CD4-positive, alpha-beta memory T cell (primary cell): Measurements from ENCODE around the gene DTWD2. TPM values are rescaled to one million over a fixed set of nuclear protein-coding genes. Genes with fewer than 3 reads are reported as not detected.

Experiments
- CTCF ChIA-PET: fragments of 350-600 bp; sonication (Branson Sonifier 250); formaldehyde crosslinking; loops from one replicate; lab custom pipeline; 2021; ENCODE audit warnings: inconsistent platforms; ENCODE audit not compliant: partially characterized antibody; lab: Charles Lee
- POLR2A ChIA-PET: fragments of 350-600 bp; sonication (Branson Sonifier 250); formaldehyde crosslinking; loops from one replicate; lab custom pipeline; 2021; ENCODE audit not compliant: partially characterized antibody; lab: Charles Lee
- DNase-seq, 5 donors: peaks; one replicate each; pipeline versions ENCODE4 v3.0.0 to v3.0.0-alpha.2; 2020 to 2022; ENCODE audit warnings: mixed read lengths in 1 of 5
- H3K27ac ChIP-seq: one replicate; pipeline ENCODE4 v1.7.0; 2013; ENCODE audit warnings: low read depth, low read length
- H3K27me3 ChIP-seq: 2 replicates; pipeline ENCODE4 v1.7.0; 2013; ENCODE audit warnings: mild to moderate bottlenecking, low read length, moderate library complexity; ENCODE audit not compliant: insufficient read depth
- H3K36me3 ChIP-seq: 2 replicates; pipeline ENCODE4 v1.7.0; 2013; ENCODE audit warnings: mild to moderate bottlenecking, low read length, moderate library complexity; ENCODE audit not compliant: insufficient read depth
- H3K4me1 ChIP-seq: 2 replicates; pipeline ENCODE4 v1.7.0; 2013; ENCODE audit warnings: mild to moderate bottlenecking, low read length, moderate library complexity; ENCODE audit not compliant: insufficient read depth
- H3K4me3 ChIP-seq, 2 donors: one replicate each; pipeline ENCODE4 v1.7.0; 2013; ENCODE audit warnings: low read length in 2 of 2, mild to moderate bottlenecking in 1 of 2
- H3K9me3 ChIP-seq, 2 donors: one replicate each; pipeline ENCODE4 v1.7.0; 2013; ENCODE audit warnings: low read length in 2 of 2, control low read depth in 1 of 2; ENCODE audit not compliant: control insufficient read depth in 1 of 2
- H3K27ac Mint-ChIP-seq, 7 donors: one replicate each; pipeline ENCODE4 v1.8.0; 2020 to 2021; ENCODE audit warnings: mixed read lengths in 7 of 7, mild to moderate bottlenecking in 6 of 7, inconsistent platforms in 3 of 7, moderate library complexity in 3 of 7
- H3K27me3 Mint-ChIP-seq, 2 donors: one replicate each; pipeline ENCODE4 v1.8.0; 2020 to 2021; ENCODE audit warnings: mixed read lengths in 2 of 2
- H3K36me3 Mint-ChIP-seq, 2 donors: one replicate each; pipeline ENCODE4 v1.8.0; 2020 to 2021; ENCODE audit warnings: mixed read lengths in 2 of 2, inconsistent platforms in 1 of 2, mild to moderate bottlenecking in 1 of 2
- H3K4me1 Mint-ChIP-seq, 4 donors: one replicate each; pipeline ENCODE4 v1.8.0; 2020 to 2021; ENCODE audit warnings: mixed read lengths in 4 of 4, mild to moderate bottlenecking in 1 of 4
- H3K4me3 Mint-ChIP-seq, 8 donors: one replicate each; pipeline ENCODE4 v1.8.0; 2020 to 2021; ENCODE audit warnings: mixed read lengths in 8 of 8, mild to moderate bottlenecking in 7 of 8, moderate library complexity in 6 of 8, inconsistent platforms in 3 of 8
- H3K9me3 Mint-ChIP-seq, 8 donors: one replicate each; pipeline ENCODE4 v1.8.0; 2020 to 2021; ENCODE audit warnings: mixed read lengths in 8 of 8, mild to moderate bottlenecking in 5 of 8, inconsistent platforms in 3 of 8, moderate library complexity in 1 of 8
- intact Hi-C: fragments of 100-400 bp; cut with micrococcal nuclease; formaldehyde crosslinking; loops from one replicate; pipeline ENCODE4 v1.15.1; 2023
- polyA plus RNA-seq, 2 donors: library from polyadenylated mRNA; unstranded; fragments of 300-500 nt; fragmentation: Illumina TruSeq; gene quantifications; one replicate each; pipeline ENCODE4 v1.2.3, GENCODE V29; 2021
- total RNA-seq, 2 experiments: library from RNA; stranded (reverse); gene quantifications; one replicate each; pipeline ENCODE4 v1.2.3, GENCODE V29; 2021

Gene DTWD2
- total and polyA plus RNA-seq, 4 experiments from 2014 or later: 2.0 to 3.5 (median 3.3) TPM

DNA sequence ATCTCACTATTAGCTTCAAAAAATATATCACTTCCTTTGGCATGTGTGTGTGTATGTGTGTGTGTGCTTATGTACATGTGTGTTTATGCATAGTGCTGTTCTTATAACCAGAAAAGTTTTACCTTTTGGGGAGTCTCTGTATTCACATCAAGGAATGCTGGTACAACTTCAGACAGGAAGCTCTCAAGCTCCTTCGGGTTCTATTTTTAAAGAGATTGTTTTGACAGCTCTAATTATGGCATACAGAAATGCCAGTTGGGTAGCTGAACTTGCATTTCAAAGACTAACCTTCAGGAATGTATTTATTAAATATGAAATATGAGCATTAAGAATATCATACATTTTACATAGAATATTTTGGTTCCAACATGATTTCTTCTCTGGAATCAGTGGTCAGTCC lies 163.1 kb downstream of the DTWD2 start:
- Mint-ChIP-seq H3K9me3 (peaks cover 0 to 3% (median 0%) of the 10 kb centered on the region in 8 donors), H3K36me3 (no peaks in the 10 kb centered on the region), H3K4me1 (peaks cover 0 to 2% (median 0%) of the 10 kb centered on the region in 4 donors), H3K27me3 (no peaks in the 10 kb centered on the region), H3K27ac (no peak overlapping the region), H3K4me3 (no peak overlapping the region)
- H3K27ac ChIP-seq: no peak overlapping the region
- no peaks in the 10 kb centered on the region for H3K27me3 ChIP-seq
- no peaks in the 10 kb centered on the region for H3K4me1 ChIP-seq
- no peak overlapping the region for H3K4me3 ChIP-seq
- POLR2A ChIA-PET: no interaction called here
- H3K36me3 ChIP-seq: no peaks in the 10 kb centered on the region
- no peak for DNase-seq
- intact Hi-C loops: no loop called here
- no peaks in the 10 kb centered on the region for H3K9me3 ChIP-seq
- CTCF ChIA-PET: no interaction called here

GRCh38 chr5:118818604-118819003 lies 169.7 kb downstream of the DTWD2 start:
- no peaks in the 10 kb centered on the region for H3K36me3 ChIP-seq
- H3K36me3 Mint-ChIP-seq: peaks cover 3 to 7% of the 10 kb centered on the region in 2 donors
- H3K27me3 Mint-ChIP-seq: no peaks in the 10 kb centered on the region
- H3K4me1 Mint-ChIP-seq: no peaks in the 10 kb centered on the region
- no peak for DNase-seq
- intact Hi-C loops: no loop called here
- H3K4me3 ChIP-seq: no peak overlapping the region
- no peak overlapping the region for H3K27ac ChIP-seq
- no peaks in the 10 kb centered on the region for H3K4me1 ChIP-seq
- peaks cover 0 to 5% (median 0%) of the 10 kb centered on the region in 8 donors for H3K9me3 Mint-ChIP-seq
- ChIA-PET POLR2A (no interaction called here), CTCF (no interaction called here)
- no peak overlapping the region for H3K4me3 Mint-ChIP-seq
- no peaks in the 10 kb centered on the region for H3K27me3 ChIP-seq
- no peaks in the 10 kb centered on the region for H3K9me3 ChIP-seq
- no peak overlapping the region for H3K27ac Mint-ChIP-seq

GRCh38 chr5:118808441-118808840 lies 179.9 kb downstream of the DTWD2 start:
- H3K4me1 ChIP-seq: no peaks in the 10 kb centered on the region
- H3K4me1 Mint-ChIP-seq: no peaks in the 10 kb centered on the region
- DNase-seq: no peak
- H3K27me3 Mint-ChIP-seq: no peaks in the 10 kb centered on the region
- H3K4me3 Mint-ChIP-seq: no peak overlapping the region
- no peaks in the 10 kb centered on the region for H3K9me3 ChIP-seq
- H3K36me3 Mint-ChIP-seq: peaks cover 4 to 23% of the 10 kb centered on the region in 2 donors
- ChIA-PET POLR2A (no interaction called here), CTCF (no interaction called here)
- H3K4me3 ChIP-seq: no peak overlapping the region
- H3K27ac ChIP-seq: no peak overlapping the region
- H3K27me3 ChIP-seq: no peaks in the 10 kb centered on the region
- intact Hi-C loops: no loop called here
- peaks cover 0 to 35% (median 23%) of the 10 kb centered on the region in 8 donors for H3K9me3 Mint-ChIP-seq
- H3K36me3 ChIP-seq: no peaks in the 10 kb centered on the region
- H3K27ac Mint-ChIP-seq: no peak overlapping the region

DNA sequence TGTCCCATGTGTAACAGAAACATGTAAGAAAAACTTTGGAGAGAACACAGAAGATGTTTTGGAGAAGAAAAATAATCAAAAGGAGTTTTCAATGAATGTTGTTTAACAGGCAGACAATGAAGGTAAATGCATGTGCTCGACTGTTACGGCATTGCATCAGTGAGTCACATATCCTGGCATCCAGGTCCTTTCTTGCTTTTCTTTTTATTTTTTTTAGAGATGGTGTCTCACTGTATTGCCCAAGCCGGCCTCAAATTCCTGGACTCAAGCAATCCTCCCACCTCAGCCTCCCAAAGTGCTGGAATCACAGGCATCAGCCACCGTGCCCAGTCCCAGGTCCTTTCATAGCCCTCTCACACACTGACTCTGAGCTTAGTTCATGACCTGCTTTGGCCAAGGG lies 181.8 kb downstream of the DTWD2 start:
- H3K27ac Mint-ChIP-seq: no peak overlapping the region
- POLR2A ChIA-PET: no interaction called here

DNA sequence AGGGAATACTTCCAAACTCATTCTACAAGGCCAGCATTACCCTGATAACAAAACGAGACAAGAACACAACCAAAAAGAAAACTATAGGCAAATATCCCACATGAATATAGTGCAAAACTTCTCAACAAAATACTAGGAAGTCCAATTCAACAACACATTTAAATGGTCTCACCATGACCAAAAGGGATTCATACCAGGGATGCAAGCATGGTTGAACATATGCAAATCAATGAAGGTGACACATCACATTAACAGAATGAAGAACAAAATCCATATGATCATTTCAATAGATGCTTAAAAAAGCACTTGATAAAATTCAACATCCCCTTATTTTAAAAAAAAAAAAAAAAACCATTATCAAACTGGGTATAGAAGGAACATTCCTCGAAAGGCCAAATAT lies 186.0 kb downstream of the DTWD2 start:
- Mint-ChIP-seq H3K36me3 (no peaks in the 10 kb centered on the region), H3K4me1 (no peaks in the 10 kb centered on the region), H3K27me3 (no peaks in the 10 kb centered on the region), H3K27ac (no peak overlapping the region), H3K9me3 (peaks cover 0 to 8% (median 0%) of the 10 kb centered on the region in 8 donors), H3K4me3 (no peak overlapping the region)
- CTCF ChIA-PET: interaction anchor here (1.0 kb wide), 1 partner anchor 9 kb away, joined by 3 read pairs; no protein-coding TSS in a partner anchor
- H3K4me1 ChIP-seq: no peaks in the 10 kb centered on the region
- no peaks in the 10 kb centered on the region for H3K9me3 ChIP-seq
- intact Hi-C loops: no loop called here
- DNase-seq: no peak
- H3K4me3 ChIP-seq: no peak overlapping the region
- no peaks in the 10 kb centered on the region for H3K36me3 ChIP-seq
- H3K27ac ChIP-seq: no peak overlapping the region
- no peaks in the 10 kb centered on the region for H3K27me3 ChIP-seq
- POLR2A ChIA-PET: no interaction called here

More for the DNA sequence above, 181.8 kb downstream of the DTWD2 start:
- Mint-ChIP-seq H3K4me1 (no peaks in the 10 kb centered on the region), H3K9me3 (peaks cover 0 to 22% (median 18%) of the 10 kb centered on the region in 8 donors), H3K36me3 (peaks cover 4 to 12% of the 10 kb centered on the region in 2 donors), H3K27me3 (no peaks in the 10 kb centered on the region), H3K4me3 (no peak overlapping the region)
- intact Hi-C loops: no loop called here
- H3K36me3 ChIP-seq: no peaks in the 10 kb centered on the region
- no peak for DNase-seq
- H3K27me3 ChIP-seq: no peaks in the 10 kb centered on the region
- no peak overlapping the region for H3K27ac ChIP-seq
- no peak overlapping the region for H3K4me3 ChIP-seq
- CTCF ChIA-PET: no interaction called here
- no peaks in the 10 kb centered on the region for H3K4me1 ChIP-seq
- no peaks in the 10 kb centered on the region for H3K9me3 ChIP-seq

DNA sequence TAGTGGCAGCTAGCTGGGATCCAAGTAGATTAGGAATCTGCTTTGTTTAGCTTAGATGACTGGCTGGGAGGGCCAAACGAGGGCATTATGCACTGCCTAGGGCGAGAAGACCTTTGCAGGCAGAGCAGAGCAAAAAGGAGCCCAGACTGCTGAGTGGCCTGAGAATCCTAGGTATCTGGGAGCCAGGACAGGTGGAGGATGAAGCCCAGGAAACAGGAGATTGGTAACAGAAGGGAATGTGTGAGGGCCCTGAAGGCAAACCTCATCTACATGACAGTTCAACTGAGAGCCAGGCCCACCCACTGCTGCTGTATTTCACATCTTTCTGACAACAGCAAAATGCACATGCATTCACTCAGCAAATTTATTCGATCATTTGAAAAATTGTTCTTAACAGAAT lies 192.3 kb downstream of the DTWD2 start:
- ChIA-PET POLR2A (no interaction called here), CTCF (no interaction called here)
- peak overlapping the region in 1 of 7 donors; percentile 60 for H3K27ac Mint-ChIP-seq
- intact Hi-C loops: no loop called here
- peaks cover 0 to 2% (median 0%) of the 10 kb centered on the region in 8 donors for H3K9me3 Mint-ChIP-seq
- no peak for DNase-seq
- no peak overlapping the region for H3K4me3 Mint-ChIP-seq
- Histone ChIP-seq H3K4me1 (no peaks in the 10 kb centered on the region), H3K36me3 (no peaks in the 10 kb centered on the region), H3K4me3 (no peak overlapping the region), H3K27me3 (no peaks in the 10 kb centered on the region), H3K27ac (no peak overlapping the region), H3K9me3 (no peaks in the 10 kb centered on the region)
- no peaks in the 10 kb centered on the region for H3K27me3 Mint-ChIP-seq
- H3K36me3 Mint-ChIP-seq: no peaks in the 10 kb centered on the region
- H3K4me1 Mint-ChIP-seq: peaks cover 0 to 2% (median under 1%) of the 10 kb centered on the region in 4 donors

- Histone ChIP-seq H3K4me1 (no peaks in the 10 kb centered on the region), H3K27me3 (no peaks in the 10 kb centered on the region), H3K4me3 (no peak overlapping the region), H3K27ac (no peak overlapping the region), H3K9me3 (no peaks in the 10 kb centered on the region), H3K36me3 (no peaks in the 10 kb centered on the region)
- Mint-ChIP-seq H3K27me3 (no peaks in the 10 kb centered on the region), H3K9me3 (peaks cover 0 to 2% (median 0%) of the 10 kb centered on the region in 8 donors), H3K4me1 (peaks cover 0 to 2% (median under 1%) of the 10 kb centered on the region in 4 donors), H3K36me3 (no peaks in the 10 kb centered on the region), H3K4me3 (no peak overlapping the region), H3K27ac (no peak overlapping the region)
- CTCF ChIA-PET: interaction anchor here (0.7 kb wide), 1 partner anchor 1230 kb away, joined by 3 read pairs; no protein-coding TSS in a partner anchor
- no peak for DNase-seq
- intact Hi-C loops: no loop called here
- POLR2A ChIA-PET: interaction anchor here (0.7 kb wide), 1 partner anchor 566 kb away, joined by 4 read pairs; no protein-coding TSS in a partner anchor
These were observed 194.1 kb downstream of the DTWD2 start for GRCh38 chr5:118794281-118794680.
